Heart left ventricle (tissue), 16 donors: ENCODE measurements around the gene GLDC. TPM values are rescaled to one million over a fixed set of nuclear protein-coding genes. Genes with fewer than 3 reads are reported as not detected.

ENCODE experiments used
- ATAC-seq, 4 donors: fragments of 200-7000 bp; cut with Tn5 transposase; one replicate each; pipeline ENCODE4 v1.9.1; 2020 to 2022; ENCODE audit warnings: moderate library complexity in 4 of 4, mild to moderate bottlenecking in 3 of 4, moderate number of reproducible peaks in 1 of 4
- DNase-seq, 5 donors: peaks; one replicate each; pipeline ENCODE4 v3.0.0-alpha.2; 2020
- H3K27ac ChIP-seq, 12 donors: fragments of 200-600 bp; sonication (generic) in 4 of 12; one replicate each; pipeline versions ENCODE4 v1.5.0 to v1.8.0; 2016 to 2022; ENCODE audit warnings: mild to moderate bottlenecking in 2 of 12
- H3K27me3 ChIP-seq, 9 donors: fragments of 200-600 bp; sonication (generic) in 2 of 9; one replicate each; pipeline versions ENCODE4 v1.5.1 to v1.8.0; 2016 to 2022; ENCODE audit warnings: mild to moderate bottlenecking in 3 of 9
- H3K36me3 ChIP-seq, 9 donors: fragments of 200-600 bp; sonication (generic) in 2 of 9; one replicate each; pipeline versions ENCODE4 v1.5.0 to v1.8.0; 2018 to 2022; ENCODE audit warnings: mild to moderate bottlenecking in 2 of 9
- H3K4me1 ChIP-seq, 12 donors: fragments of 200-600 bp; sonication (generic) in 4 of 12; one replicate each; pipeline versions ENCODE4 v1.5.0 to v1.8.0; 2016 to 2022; ENCODE audit warnings: mild to moderate bottlenecking in 3 of 12
- H3K4me3 ChIP-seq, 12 donors: fragments of 200-600 bp; sonication (generic) in 4 of 12; one replicate each; pipeline versions ENCODE4 v1.5.0 to v1.8.0; 2017 to 2022; ENCODE audit warnings: mild to moderate bottlenecking in 9 of 12, moderate library complexity in 4 of 12
- H3K9me3 ChIP-seq, 12 donors: fragments of 200-600 bp; sonication (generic) in 4 of 12; one replicate each; pipeline versions ENCODE4 v1.5.0 to v1.8.0; 2016 to 2022; ENCODE audit warnings: mild to moderate bottlenecking in 1 of 12
- POLR2A ChIP-seq, 2 donors: fragments of 450-650 bp; IDR thresholded peaks; one replicate each; pipeline ENCODE4 v1.6.1; 2017; ENCODE audit warnings: antibody characterized with exemption in 2 of 2, mild to moderate bottlenecking in 2 of 2, moderate library complexity in 2 of 2
- WGBS, 4 donors: extraction: QIAGEN DNeasy Blood & Tissue Kit in 2 of 4; methylation state at CpG; one replicate each; pipeline versions ENCODE4 v1.1.5 to v1.1.7; 2013 to 2018; 5-methylcytosine and 5-hydroxymethylcytosine counted together
- intact Hi-C, 10 donors: fragments of 100-400 bp; cut with DNase I; formaldehyde crosslinking; loops; one replicate each; pipeline versions ENCODE4 v1.11.1 to v1.14.2; 2022
- polyA plus RNA-seq, 2 donors: library from polyadenylated mRNA; stranded (reverse); fragments of 200-250 nt; gene quantifications; one replicate each; pipeline ENCODE4 v1.2.3, GENCODE V29; 2013
- total RNA-seq, 9 donors: library from RNA; depleted of rRNA in 2 of 9; stranded (reverse); fragments of >200 nt in 2 of 9; fragmentation: NEBNext Ultra II Directional in 3 of 9; extraction: Animal tissue kit (Norgen Biotek cat#: 25700) in 3 of 9; gene quantifications; one replicate each; pipeline versions ENCODE4 v1.1.0 to v1.2.4, GENCODE V29; 2016 to 2023
- TF ChIP-seq, protein P1 (sequence below), 12 donors: fragments of 200-600 bp; sonication (generic) in 4 of 12; IDR thresholded peaks; one replicate each; pipeline versions ENCODE4 v1.5.0 to v1.8.0; 2018 to 2022; ENCODE audit warnings: antibody characterized with exemption in 12 of 12, mild to moderate bottlenecking in 5 of 12
- donor health status: ischemic (EF 13 %, LVEDD 7.1; RV severe dilation, severe dysfunction).
- donor health status: healthy with polysubstance abuse.
- donor health status: DM: no; HTN: yes; CAD: no.
- donor health status: DM: no; HTN: no; CAD: no.
- donor health status: ischemic (EF 25% LVEDD 6.9; RV normal size, moderate dysfunction).
- donor health status: ischemic (EF 25% LVEDD 5.7; RV mildly dilated, moderate dysfunction).
- donor health status: healthy.
- donor health status: DM: yes; HTN: yes; CAD: no.
- donor health status: ischemic (EF 35%, LVEDD 5.7; RV mildly dilated, moderate dysfunction).
- donor health status: nonischemic (EF 11% LVEDD 7.7; RV severe dilation, severe dysfunction).
- donor health status: DM: yes; HTN: yes; CAD: no.
- donor health status: PGD.
- donor health status: ischemic (EF 29% LVEDD 5.4; RV normal size, mild dysfunction).
- donor health status: nonischemic (EF 23%, LVEDD 6.1; RV moderate dilation, normal function).

Gene GLDC
- total and polyA plus RNA-seq, 11 donors = 0.26 to 0.53 TPM; not detected in 9

DNA sequence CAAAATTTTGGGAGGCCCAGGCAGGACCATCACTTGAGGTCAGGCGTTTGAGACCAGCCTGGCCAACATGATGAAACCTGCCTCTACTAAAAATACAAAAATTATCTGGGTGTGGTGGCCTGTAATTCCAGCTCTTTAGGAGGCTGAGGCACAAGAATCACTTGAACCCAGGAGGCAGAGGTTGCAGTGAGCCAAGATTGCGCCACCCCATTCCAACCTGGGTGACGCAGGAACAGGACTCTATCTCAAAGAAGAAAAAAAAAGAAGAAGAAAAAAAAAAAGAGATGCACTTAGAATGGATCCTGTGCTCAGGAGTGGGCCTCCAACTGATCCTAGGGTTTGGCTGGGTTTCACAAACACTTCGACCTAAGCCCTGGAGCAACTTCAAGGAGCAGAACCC is 45.1 kb downstream of the GLDC start:
- 94 to 98% (median 96%) methylated on average over 4 of the region's 4 CpGs for WGBS, 4 donors
- ATAC-seq (no peak), DNase-seq (no peak)
- no peak overlapping the region for H3K27ac ChIP-seq
- no peak for TF ChIP-seq POLR2A (IDR thresholded peaks at IDR 0.05)
- TF ChIP-seq, protein P1, sequence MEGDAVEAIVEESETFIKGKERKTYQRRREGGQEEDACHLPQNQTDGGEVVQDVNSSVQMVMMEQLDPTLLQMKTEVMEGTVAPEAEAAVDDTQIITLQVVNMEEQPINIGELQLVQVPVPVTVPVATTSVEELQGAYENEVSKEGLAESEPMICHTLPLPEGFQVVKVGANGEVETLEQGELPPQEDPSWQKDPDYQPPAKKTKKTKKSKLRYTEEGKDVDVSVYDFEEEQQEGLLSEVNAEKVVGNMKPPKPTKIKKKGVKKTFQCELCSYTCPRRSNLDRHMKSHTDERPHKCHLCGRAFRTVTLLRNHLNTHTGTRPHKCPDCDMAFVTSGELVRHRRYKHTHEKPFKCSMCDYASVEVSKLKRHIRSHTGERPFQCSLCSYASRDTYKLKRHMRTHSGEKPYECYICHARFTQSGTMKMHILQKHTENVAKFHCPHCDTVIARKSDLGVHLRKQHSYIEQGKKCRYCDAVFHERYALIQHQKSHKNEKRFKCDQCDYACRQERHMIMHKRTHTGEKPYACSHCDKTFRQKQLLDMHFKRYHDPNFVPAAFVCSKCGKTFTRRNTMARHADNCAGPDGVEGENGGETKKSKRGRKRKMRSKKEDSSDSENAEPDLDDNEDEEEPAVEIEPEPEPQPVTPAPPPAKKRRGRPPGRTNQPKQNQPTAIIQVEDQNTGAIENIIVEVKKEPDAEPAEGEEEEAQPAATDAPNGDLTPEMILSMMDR (IDR thresholded peaks at IDR 0.05) = no peak
- no peak overlapping the region for H3K4me3 ChIP-seq
- H3K27me3 ChIP-seq = no peaks in the 10 kb centered on the region
- H3K4me1 ChIP-seq = no peaks in the 10 kb centered on the region
- no peaks in the 10 kb centered on the region for H3K36me3 ChIP-seq
- H3K9me3 ChIP-seq = no peaks in the 10 kb centered on the region
- intact Hi-C loops = loop anchor here in 1 of 10 donors (10.0 kb wide), 1 partner anchor 54 kb away; no protein-coding TSS in a partner anchor

GRCh38 chr9:6600006-6600405 is 45.5 kb downstream of the GLDC start:
- DNase-seq (no peak), ATAC-seq (no peak)
- no peak overlapping the region for H3K4me3 ChIP-seq
- 79 to 88% (median 83%) methylated on average over 5 of the region's 5 CpGs for WGBS, 4 donors
- H3K36me3 ChIP-seq = no peaks in the 10 kb centered on the region
- H3K27ac ChIP-seq = no peak overlapping the region
- intact Hi-C loops = loop anchor here in 1 of 10 donors (10.0 kb wide), 1 partner anchor 55 kb away; no protein-coding TSS in a partner anchor
- no peaks in the 10 kb centered on the region for H3K4me1 ChIP-seq
- H3K9me3 ChIP-seq = no peaks in the 10 kb centered on the region
- H3K27me3 ChIP-seq = no peaks in the 10 kb centered on the region
- no peak for TF ChIP-seq POLR2A (IDR thresholded peaks at IDR 0.05)
- TF ChIP-seq, protein P1 (IDR thresholded peaks at IDR 0.05) = no peak

GRCh38 chr9:6598249-6598725 is 47.2 kb downstream of the GLDC start:
- H3K27ac ChIP-seq = no peak overlapping the region
- intact Hi-C loops = no loop called here
- H3K36me3 ChIP-seq = no peaks in the 10 kb centered on the region
- H3K27me3 ChIP-seq = no peaks in the 10 kb centered on the region
- TF ChIP-seq, protein P1 (IDR thresholded peaks at IDR 0.05) = no peak
- no peak for TF ChIP-seq POLR2A (IDR thresholded peaks at IDR 0.05)
- 79 to 85% (median 81%) methylated on average over 4 of the region's 4 CpGs for WGBS, 4 donors
- no peaks in the 10 kb centered on the region for H3K4me1 ChIP-seq
- ATAC-seq = no peak
- no peaks in the 10 kb centered on the region for H3K9me3 ChIP-seq
- DNase-seq = no peak
- H3K4me3 ChIP-seq = no peak overlapping the region

DNA sequence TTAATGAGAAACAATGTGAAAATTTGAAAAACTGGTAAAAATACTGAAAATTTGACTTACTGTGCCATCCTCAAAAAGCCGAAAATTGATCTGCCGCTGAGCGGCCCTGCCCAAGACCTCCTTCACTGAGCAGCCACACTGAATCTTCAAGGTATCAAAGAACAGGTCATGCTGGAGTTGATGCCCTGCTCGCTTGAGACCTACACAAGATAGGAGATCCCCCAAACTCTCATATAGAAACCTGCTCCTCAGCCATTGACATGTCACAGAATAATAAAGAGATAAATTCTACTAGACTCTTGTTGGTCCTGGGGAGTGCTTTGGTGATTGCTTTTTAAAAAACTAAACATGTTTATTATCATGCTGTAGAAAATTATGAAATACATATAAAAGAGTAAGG is 52.7 kb downstream of the GLDC start:
- 86 to 93% (median 89%) methylated on average over 4 of the region's 4 CpGs for WGBS, 4 donors
- Histone ChIP-seq H3K9me3 (no peaks in the 10 kb centered on the region), H3K4me3 (no peak overlapping the region), H3K27ac (no peak overlapping the region), H3K4me1 (no peaks in the 10 kb centered on the region), H3K36me3 (no peaks in the 10 kb centered on the region), H3K27me3 (no peaks in the 10 kb centered on the region)
- DNase-seq = no peak
- no peak for ATAC-seq
- intact Hi-C loops = no loop called here
- TF ChIP-seq, protein P1 (IDR thresholded peaks at IDR 0.05) = no peak
- TF ChIP-seq POLR2A (IDR thresholded peaks at IDR 0.05) = no peak
